GM21367 (cell line): ENCODE data around the gene IRF4.

ENCODE experiments used
- ATAC-seq: cut with Tn5 transposase; IDR thresholded peaks from one replicate; pipeline ENCODE4 v1.9.1; 2021; ENCODE audit not compliant: unreplicated experiment

IRF4 gene

DNA sequence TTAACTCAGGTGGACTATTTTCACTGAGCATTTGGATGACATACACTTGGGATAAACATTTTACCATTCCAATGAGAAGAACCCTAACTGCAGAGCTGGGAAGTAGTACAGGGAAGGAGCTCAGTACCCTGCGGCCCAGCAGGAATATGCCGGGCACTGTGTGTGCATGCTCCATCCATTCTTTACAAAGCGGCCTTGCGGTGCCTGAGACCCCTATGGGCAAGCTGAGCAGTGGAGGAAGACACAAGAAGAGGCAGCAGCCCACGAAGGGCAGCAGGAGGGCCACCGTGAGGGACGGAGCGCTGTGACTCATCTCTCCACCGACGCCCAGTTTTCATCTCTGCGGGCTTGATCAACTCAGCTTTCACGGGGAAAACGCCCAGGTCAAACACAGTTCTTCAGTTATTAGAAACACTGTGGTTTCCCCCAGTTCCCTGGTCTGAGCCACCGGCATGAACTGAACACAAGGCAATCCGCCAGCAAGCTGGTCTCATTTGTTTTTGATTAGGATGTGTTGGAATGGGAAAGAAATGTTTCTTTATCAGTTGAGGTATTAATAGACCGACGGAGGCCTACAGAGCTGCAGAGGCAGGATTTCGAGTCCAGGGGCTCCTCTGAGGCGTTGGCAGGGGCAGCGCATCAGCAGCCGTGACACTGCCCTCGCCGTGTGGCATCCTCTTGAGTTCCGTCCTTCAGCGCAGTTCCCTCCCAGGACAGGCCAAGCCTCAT, 44.9 kb downstream of the IRF4 start:
- ATAC-seq = no peak

DNA sequence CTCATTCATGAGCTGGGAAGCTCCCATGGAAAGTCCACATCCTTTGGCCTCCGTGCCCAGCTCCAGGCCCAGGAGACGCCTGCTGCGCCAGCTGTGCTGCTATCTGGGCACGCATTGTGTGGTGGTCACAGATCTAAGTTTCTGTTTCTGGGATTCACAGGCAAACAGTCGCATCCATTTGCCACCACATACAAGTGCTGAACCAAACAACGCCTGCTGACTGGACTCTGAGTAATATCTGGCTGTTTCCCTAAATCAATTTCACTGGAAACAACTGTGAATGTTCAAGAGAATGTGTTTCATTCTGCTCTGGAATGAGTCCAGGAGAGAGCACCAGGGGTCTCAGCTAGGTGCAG, 45.5 kb downstream of the IRF4 start:
- ATAC-seq = no peak

DNA sequence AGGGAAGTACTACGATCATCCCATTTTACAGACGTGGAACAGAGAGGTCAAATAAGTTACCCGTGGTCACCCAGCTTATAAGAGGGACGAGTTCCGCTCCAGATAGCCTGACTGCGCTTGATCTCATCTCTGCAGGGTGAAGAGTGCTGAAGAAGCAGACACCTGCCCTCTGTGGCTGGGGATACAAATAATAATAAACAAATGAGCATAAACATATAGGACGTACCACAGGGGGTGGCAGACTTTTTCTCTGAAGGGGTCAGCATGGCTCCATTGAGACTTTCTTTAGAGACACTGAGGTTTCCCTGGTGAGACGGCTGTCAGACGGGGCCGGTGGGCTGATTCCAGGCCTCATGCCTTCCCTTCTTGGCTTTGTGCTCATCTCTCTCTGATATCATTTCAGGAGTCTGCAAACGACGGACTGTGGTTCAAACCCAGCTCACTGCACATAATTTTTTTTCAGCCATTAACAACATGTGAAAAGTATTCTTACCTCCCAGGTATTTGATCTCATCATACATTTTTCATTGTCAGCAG, 47.1 kb downstream of the IRF4 start:
- no peak for ATAC-seq

DNA sequence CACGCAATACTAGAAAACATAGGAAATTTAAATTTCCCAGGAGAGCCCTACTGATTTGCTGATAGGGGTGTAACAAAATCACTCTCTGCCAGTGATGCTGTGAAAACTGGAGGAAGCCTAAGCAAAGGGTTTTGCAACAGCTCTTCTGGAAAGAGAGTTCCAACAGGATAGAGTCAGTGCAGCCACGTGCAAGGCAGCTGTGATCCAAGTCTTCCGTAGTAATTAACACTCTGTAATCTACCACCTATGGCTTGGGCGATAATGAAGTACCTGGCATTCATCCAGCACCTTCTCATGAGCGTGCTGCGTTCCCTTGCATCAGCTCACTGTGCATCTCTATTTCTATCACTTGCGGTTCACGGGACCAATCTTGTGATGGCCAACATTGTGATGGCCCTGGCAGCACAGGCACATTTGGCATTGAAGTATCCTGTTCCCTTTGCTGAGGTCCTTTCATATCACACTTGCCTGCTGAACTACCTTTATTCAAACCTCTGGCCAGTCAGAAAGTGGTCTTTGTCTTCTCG, 48.2 kb downstream of the IRF4 start:
- ATAC-seq = no peak

DNA sequence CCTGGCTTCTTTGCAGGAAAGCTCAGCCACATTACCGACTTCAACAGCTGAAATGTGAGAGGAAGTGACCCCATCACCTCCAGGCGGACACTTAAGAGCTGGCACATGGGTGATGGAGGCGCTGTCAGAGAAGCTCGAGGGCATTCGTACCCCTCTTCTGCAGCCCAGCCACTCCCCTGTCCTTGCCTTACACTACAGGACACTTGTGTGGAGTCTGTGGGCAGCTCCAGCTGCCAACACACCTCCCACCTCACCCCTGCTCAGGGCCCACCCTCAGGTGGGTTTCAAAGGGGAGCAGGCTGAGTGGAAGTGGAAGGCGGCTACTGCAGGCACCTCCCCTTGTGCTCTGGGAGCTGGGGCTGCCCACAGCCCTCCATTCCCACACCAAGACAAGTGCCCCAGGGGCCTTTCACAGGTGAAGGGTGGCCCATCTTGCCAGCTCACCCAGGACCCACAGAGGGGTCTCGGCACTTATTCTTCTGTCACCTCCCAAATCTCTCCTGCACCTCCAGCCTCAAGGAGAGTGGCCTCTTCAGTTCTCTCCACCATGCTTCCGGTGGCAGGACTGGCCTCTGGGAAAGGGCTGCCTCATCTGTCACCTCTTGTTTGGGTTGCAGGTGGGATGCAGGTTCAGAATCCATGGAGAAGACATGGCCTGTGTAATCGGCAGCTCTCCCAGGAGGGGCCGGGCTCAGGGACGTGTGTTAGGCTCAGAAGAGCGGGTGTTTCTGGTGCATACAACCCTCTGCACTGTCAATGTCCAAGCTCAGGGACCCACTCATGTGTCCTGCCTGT, 49.8 kb downstream of the IRF4 start:
- ATAC-seq = no peak

DNA sequence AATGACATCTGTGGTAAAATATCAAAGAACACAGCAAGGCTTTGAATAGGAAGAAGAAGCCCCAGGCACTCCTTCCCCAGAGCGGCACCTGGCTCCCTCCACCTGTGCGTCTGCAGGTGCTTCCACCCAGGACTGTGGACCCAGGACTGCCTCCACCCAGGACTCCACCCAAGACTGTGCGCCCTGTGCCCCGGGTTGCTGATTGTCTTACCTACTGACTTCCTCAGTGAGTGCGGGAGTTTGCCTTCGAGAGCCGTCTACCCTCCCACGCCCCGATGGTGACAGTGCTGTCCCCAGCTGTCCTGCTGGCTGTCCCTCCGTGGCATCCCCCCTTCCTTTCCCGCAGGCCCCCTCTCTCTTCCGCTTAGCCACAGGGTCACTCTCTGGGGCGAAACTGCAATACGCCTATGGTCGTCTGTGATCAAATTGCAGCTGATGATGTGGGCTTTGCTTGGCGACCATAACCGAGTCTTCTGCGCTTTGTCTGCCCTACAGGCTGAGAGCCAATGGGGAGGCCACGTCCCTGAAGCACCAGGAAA, 52.1 kb downstream of the IRF4 start:
- no peak for ATAC-seq

DNA sequence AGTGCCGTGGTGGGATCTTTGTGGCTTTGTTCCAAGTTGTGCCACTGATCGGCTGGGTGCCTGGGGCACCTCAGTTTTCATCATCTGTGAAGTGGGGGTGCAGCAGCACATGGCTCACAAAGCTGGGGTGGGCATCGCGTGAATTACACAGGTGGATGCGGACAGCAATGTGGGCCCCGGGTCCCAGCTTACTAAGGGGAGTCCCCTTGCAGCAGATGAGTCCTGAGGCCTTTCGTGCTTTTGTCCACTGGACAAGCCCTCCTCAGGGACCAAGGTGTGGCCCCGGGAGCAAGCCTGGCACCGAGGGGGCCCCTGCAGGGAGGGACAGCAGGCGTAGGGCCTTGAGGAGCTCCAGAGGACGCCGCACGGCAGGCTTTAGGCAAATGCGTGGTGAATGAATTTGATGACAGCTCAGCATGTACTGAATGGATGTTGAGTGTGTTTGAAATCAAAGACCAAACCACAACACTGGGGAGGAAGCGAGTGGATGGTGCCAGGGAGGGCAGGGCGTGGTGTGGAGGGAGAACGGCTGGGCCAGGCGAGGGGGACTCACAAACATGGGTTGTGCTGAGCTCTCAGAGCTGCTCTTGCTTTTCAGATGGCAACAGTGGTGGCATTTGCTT, 53.2 kb downstream of the IRF4 start:
- no peak for ATAC-seq

DNA sequence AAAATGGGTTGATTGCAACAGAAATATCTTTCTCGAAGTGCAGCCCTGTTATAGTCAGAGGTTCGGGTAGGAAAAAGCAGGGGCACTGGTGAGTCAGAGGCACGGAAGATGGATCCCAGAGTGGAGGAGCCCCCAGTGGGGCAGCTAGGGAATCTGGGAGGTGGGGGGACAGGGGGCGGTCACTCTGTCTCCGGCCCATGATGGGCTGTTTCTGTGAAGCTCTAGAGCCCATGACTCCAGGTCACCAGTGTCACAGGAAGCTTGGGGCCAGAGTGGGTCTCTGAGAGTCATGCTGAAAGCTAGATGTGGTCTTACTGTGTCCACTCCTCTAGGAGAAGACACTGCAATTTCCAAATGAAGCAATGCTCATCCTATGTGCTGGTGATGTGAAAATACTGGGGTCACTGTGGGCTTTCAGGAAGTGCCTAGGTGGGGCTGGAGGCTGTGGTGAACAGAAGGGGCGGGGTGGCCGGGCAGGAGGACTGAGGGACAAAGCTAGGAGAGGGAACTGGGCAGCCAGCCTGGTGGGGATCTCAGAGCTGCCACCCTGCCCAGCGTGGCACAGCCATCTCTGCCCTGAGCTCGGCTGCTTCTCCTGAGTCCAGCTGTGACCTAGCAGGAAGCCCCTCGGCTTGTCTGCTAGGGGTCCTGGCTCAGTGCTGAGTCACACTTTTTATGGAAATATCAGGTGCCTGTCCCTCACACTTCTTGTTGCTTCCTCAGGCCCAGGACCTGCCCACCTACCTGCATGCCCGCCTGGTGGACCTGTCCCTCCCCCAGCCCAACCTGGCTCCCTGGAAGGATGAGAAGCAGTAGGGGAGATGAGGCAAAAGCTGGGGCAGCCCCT, 54.2 kb downstream of the IRF4 start:
- ATAC-seq = no peak

DNA sequence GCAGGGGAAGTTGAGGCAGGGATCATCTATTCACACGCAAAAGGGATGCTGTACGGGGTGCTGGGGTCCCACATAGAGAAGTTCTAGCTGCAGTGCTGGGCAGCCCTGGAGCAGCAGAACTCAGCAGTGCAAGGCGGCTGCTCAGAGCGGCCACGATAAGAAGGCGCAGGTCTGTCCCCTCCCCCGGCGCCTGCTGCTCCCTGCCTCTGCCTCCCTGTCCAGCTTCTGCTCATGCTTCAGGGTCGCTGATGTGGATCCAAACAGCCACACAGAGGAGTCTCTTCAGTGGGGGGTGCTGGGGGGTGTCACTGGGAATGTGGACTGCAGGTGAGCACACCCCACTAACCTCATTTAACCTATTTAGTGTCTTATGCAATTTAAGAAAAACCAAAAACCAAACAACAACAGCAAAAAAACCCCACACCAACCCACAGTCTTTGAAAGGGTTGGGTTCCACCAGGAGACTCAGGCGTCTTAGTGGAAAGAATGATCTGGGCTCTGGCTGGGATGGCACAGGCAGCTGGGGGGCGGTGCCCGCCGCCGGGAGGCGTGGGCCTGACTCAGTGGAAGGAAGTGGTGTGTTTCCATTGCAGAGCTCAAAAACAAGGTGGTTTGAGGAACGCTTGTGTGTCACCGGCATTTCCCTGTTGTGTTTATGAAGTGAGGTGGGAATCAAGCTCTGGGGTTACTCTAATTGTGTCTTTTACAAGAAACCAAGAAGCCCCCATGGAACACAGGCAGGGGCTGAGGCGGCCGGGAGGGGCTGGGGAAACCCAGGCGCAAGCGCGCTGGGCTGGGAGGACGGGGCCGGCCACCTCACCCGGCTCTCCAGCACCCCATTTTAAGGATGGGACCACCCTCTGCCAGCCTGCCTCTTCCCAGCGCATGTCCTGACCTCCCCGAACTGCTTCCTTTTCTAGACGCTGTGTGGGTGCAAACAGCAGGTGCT, 55.1 kb downstream of the IRF4 start:
- no peak for ATAC-seq

DNA sequence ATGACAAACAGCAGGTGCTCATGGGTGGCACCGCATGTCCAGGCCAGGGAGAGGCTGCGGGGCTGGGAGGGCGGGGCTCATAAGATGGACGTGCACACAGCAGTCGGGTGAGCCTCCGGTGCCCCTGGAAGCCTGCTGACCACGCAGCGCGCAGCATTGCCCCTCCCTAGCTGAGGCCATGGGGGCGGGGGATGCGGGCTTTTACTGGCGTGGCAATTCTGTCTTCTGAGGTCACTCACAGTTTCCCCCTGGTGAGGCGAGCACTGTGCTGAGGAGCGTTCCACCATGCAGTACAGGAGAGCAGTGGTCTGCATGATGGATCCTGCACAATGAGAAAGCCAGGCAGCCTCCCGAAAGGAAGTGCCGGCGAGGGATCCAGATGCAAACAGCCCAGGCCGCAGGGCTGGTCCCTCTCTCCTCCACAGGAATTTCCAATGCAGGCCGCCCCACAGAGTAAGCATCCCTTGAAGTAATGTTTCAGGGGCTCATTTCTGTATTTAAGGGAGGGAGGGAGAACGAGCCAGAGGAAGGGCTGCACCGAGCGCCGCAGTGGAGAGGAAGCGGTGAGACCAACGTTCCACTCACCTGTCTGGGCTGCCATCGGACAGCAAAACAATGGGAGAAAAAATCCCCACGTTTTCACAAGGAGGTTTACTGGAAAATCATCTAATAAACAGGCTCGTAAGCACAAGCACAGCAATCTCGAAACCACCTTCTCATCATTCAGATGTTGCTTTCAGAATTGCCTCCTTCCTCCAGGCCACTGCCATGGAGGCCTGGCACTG, 56.0 kb downstream of the IRF4 start:
- no peak for ATAC-seq

DNA sequence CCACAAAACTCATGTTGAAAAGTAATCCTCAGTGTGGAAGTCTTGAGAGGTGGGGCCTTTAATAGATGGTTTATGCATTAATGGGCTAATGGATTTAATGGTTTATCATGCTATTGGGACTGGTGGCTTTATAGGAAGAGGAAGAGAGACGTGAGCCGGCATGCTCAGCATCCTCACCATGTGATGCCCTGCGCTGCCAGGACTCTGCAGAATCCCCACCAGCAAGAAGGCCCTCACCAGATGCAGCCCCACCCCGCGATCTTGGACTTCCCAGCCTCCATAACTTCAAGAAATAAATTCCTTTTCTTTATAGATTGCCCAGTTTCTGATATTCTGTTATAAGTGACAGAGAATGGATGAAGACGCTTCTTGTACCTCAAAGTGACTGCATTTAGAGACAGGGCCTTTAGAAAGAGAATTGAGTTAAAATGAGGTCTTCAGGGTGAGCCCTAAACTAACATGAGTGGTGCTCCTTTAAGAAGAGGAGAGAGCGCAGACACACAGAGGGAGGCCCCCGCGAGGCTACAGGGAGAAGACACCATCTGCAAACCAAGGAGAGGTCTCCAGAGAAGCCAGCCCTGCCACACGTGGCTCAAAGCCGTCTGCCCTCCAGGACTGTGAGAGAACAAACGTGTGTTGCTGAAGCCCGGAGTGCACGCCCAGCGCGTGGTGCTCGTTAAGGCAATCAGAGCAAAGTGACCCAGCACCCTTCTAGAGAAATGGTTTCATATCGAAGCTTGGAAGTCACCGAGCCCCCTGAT, 56.9 kb downstream of the IRF4 start:
- ATAC-seq = no peak

DNA sequence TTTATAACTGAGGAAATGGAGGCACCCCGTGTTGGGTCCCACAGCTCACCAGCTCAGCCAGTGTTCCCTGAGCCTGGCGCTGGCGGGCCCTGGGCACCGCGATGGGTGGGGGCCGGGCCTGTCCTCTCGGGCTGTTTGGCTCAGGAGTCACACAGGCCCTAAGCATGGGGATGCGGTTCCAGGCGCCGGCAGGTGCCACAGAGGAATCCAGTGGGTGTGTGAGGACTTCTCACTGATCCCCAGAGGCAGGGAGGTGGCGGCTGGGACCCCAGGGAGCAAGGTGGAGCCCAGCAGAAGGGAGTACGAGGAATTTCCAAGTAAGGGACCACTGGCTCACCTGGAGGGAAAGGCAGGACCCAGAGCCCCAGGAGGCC, 57.5 kb downstream of the IRF4 start:
- ATAC-seq = no peak

DNA sequence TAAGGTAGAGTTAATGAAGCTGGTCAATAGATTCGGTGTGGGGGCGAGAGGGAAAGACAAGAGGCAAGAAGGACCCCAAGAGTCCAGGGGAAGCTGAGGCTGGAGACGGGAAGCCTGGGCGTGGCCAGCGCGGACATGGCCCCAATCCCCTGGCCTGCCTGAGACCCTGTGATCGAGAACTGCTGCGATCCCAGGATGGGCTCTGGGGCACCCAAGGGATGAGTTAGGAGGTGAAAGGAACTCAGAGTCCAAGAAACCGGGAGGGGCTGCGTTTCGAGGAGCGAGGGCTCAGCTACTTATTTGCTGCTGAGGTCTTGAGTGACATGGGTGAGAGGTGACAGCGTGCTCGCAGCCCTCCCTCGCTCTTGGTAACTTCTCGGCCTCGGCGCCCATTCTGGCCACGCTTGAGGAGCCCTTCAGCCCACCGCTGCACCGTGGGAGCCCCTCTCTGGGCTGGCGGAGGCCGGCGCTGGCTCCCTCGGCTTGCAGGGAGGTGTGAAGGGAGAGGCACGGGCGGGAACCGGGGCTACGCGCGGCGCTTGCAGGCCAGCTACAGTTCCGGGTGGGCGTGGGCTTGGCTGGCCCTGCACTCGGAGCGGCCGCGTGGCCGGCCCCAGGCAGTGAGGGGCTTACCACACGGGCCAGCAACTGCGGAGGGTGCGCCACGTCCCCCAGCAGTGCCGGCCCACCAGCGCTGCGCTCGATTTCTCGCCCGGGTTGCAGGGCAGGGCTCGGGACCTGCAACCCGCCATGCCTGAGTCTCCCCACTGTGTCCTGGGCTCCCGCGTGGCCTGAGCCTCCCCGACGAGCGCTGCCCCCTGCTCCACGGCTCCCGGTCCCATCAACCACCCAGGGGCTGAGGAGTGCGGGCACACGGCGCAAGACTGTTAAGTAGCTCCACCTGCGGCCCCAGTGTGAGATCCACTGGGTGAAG, 58.2 kb downstream of the IRF4 start:
- no peak for ATAC-seq

DNA sequence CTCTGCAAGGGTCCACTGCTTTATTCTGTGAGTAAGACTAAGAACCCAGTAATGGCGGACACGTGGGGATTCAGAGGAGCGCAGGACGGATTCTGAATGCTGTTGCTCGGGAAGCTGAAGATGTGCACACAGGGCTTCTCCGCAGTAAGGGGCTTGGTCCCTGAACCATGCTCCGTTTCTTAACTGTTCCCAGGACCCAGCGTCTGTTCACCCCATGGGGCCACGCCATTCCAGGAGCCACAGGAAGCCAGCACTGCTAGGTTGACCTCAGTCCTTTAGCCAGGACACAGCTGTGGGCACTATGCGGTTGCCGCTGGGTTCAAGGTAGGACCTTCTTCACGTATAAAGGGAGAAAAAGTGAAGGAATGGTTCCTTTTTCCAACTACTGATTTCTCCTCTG, 59.8 kb downstream of the IRF4 start:
- ATAC-seq = no peak

DNA sequence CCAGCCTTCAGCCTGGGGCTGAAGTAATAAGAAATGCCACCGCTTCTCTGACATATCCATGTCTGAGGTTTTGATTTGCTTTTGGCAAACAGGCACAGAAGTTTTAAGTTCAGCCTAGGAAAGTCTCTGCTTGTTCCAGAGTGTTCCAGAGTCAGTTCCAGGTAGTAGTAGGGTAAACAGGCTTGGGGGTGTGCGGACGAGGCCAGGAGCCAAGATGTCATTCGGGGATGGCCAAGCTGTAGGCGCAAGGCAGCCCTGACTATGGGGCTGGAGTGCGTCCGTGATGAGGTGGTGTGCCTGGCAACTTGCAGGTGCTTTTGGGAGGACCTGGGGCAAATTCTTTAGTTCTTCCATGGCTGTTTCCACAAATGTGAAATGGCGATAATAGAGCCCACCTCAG, 60.3 kb downstream of the IRF4 start:
- ATAC-seq = no peak

DNA sequence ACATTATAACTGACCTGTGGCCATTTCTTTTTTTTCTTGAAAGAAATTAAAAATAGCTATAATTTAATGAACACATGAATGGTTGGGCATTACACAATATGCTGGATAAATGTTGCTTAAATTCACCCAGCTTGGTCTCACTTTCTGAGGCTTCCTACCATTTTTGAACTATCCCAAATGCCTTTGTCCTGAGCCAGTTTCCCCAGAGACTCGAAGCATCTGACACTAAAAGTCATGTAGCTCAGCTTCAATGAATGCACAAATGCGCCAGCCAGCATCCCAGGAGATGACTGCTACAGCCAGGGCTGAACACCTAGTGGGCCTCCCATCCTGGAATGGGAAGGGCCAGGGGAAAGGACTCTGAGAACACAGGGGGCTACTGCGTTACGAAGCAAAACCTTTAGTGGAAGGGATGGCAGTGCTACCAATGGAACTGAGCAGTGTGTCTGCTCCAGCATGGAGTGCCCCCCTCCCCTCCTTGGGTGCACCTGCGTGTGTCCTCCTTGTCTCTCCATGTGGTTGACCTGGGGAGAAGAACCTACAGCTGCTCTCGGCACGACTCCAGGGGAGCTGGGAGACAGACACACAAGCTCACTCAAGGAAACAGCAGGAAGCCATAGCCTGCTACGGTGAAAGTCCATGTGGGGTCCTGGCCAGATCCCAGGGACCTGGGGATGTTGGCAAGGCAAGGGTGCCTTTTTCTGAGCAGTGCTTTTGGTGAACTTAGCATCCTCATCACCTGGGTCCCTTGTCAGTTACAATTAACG, 60.9 kb downstream of the IRF4 start:
- no peak for ATAC-seq
